OCI-LY1 (cell line): Measurements from ENCODE around the gene CCR8.
"Not testable (repeated sequence)": the region's sequence is repeated elsewhere in the genome, so short reads cannot be mapped to it uniquely, and the experiment has no call there.

Source experiments
- EZH2 ChIP-seq: fragments of 200-600 bp; sonication (generic), shearing (Covaris generic); IDR thresholded peaks from 2 replicates; pipeline ENCODE4 v1.8.0; 2017; ENCODE audit warnings: borderline replicate concordance, mixed run types, mild to moderate bottlenecking, antibody characterized with exemption, low read length, moderate library complexity, mixed read lengths
- TF ChIP-seq, protein P1 (sequence below): fragments of 200-600 bp; sonication (generic), shearing (Covaris generic); IDR thresholded peaks from 2 replicates; pipeline ENCODE4 v1.5.1; 2017; ENCODE audit warnings: mild to moderate bottlenecking, antibody characterized with exemption, low read length, moderate library complexity, mixed read lengths

GRCh38 chr3:39353168-39353927 is 23.8 kb downstream of the CCR8 start:
- TF ChIP-seq, protein P1, sequence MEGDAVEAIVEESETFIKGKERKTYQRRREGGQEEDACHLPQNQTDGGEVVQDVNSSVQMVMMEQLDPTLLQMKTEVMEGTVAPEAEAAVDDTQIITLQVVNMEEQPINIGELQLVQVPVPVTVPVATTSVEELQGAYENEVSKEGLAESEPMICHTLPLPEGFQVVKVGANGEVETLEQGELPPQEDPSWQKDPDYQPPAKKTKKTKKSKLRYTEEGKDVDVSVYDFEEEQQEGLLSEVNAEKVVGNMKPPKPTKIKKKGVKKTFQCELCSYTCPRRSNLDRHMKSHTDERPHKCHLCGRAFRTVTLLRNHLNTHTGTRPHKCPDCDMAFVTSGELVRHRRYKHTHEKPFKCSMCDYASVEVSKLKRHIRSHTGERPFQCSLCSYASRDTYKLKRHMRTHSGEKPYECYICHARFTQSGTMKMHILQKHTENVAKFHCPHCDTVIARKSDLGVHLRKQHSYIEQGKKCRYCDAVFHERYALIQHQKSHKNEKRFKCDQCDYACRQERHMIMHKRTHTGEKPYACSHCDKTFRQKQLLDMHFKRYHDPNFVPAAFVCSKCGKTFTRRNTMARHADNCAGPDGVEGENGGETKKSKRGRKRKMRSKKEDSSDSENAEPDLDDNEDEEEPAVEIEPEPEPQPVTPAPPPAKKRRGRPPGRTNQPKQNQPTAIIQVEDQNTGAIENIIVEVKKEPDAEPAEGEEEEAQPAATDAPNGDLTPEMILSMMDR = not testable (repeated sequence)
- TF ChIP-seq EZH2 = not testable (repeated sequence)
